ENCODE measurements around the gene ACER3.
A peak's percentile ranks its signal among the peaks of the same experiment; 100 is the strongest.
"Not testable (repeated sequence)": the region's sequence is repeated elsewhere in the genome, so short reads cannot be mapped to it uniquely, and the experiment has no call there.

Gene ACER3

GRCh38 chr11:76880314-76880713, 19.6 kb downstream of the ACER3 start:
- DNase-seq, result no peak

- DNase-seq, result no peak
Observed at GRCh38 chr11:76880956-76881355, 20.2 kb downstream of the ACER3 start.

DNA sequence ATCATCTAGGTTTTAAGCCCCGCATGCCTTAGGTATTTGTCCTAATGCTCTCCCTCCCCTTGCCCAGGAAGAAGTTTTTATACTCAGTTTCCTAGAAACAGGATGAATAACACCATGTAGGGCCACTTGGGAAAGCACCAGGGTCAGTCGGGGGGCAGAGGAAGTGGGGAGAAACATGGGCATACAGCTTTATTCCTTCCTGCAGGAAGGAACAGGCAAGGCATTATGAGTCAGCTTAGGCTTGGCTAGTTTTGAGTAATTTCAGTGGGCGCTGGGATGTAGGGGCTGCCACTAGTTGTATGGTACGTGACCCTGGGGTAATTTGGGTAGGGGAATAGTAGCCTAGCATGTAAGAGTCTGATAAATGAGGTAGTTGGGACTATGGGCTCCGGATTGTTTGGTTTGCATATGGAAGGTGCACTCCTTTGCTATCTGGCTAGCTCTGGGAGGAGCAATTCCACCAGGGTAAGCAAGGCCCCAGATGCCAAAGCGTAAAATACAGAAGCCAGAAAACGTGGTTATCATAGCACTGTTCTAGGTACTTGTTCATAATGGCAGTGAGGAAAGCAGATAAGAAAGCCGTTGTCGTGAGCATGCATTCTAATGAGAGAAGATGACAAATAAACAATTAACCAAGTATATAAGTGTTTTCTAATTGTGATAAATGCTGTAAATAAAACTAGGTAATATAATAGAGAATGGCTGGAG, 24.8 kb downstream of the ACER3 start:
- DNase-seq, result no peak

DNA sequence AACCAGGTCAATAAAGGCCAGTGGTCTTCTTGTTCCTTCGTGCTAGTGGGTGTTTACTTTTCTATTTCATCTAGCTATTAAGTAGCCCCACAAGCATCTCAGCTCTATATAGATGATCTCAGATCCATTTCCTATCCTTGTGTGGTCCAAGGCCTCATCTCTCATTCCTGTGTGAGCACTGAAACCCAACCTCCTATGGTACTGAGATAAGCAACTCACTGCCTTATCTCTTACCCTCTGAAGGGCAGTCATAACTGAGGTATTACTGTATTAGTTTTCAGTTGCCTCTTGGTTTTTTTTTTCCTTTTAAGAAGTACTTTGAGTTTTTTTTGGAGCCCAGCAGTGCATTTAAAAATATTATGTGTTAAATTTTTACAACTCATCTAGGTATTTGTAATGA, 28.3 kb downstream of the ACER3 start:
- no peak for DNase-seq

DNA sequence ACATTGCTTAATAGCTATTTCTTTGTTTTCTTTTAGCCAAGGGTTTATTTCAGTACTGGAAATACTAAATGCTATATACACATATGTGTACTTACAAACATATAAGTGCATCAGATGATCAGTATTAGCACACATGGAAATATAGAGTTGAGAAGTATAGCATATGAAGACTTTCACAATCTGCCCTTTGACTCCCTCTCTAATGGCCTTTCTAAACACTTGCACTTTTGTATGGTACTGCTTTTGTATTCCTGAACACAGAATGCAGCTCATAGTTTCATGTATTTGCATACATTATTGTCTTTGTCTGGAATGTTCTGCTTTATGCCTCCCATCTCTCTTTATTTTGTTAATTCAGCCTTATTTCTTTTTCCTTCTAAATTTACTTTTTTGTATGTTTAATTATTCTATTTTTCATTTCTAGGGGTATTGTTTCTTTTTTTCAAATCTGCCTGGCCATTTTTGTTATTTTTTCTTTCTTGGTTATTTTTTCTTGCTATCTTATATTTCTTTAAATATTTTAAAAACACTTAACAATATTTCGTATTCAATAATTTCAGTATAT, 28.8 kb downstream of the ACER3 start:
- DNase-seq, result no peak

GRCh38 chr11:76890329-76890728, 29.6 kb downstream of the ACER3 start:
- no peak for DNase-seq

GRCh38 chr11:76891285-76891684, 30.6 kb downstream of the ACER3 start:
- DNase-seq, result no peak

DNA sequence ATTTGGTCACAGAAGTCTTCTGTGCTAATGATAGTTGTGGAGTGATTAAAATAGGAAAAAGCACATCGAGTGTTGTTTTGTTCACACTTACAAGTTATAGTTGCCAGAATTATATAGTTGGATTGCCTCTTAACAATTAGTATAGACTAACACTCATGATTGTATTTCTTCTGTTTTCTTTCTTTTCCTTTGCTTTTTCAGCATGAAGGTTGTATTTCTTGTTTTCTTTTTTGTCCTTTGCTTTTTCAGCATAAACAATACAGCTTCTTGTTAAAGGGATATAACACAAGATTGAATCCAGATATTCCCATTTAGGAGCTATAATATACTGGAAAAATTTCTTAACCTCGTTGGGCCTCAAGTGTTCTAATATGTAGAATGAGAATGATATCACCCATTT, 31.1 kb downstream of the ACER3 start:
- no peak for DNase-seq

- DNase-seq, result no peak
Observed at GRCh38 chr11:76892306-76892705, 31.6 kb downstream of the ACER3 start.

- no peak for DNase-seq
Observed at GRCh38 chr11:76897233-76897632, 36.5 kb downstream of the ACER3 start.

GRCh38 chr11:76901144-76901543, 40.4 kb downstream of the ACER3 start:
- no peak for DNase-seq

DNA sequence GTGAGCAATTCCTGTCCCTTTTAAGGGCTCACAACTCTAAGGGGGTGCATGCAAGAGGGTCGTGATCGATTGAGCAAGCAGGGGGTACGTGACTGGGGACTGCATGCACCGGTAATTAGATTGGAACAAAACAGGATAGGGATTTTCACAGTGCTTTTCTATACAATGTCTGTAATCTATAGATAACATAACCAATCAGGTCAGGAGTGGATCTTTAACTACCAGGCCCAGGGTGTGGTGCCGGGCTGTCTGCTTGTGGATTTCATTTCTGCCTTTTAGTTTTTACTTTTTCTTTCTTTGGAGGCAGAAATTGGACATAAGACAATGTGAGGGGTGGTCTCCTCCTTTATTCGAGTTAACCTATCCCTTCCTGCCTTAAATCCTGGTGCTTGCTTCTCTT, 40.9 kb downstream of the ACER3 start:
- DNase-seq, result not testable (repeated sequence)

GRCh38 chr11:76902121-76903014, 41.6 kb downstream of the ACER3 start:
- no peak for DNase-seq

GRCh38 chr11:76903325-76903724, 42.6 kb downstream of the ACER3 start:
- no peak for DNase-seq

DNA sequence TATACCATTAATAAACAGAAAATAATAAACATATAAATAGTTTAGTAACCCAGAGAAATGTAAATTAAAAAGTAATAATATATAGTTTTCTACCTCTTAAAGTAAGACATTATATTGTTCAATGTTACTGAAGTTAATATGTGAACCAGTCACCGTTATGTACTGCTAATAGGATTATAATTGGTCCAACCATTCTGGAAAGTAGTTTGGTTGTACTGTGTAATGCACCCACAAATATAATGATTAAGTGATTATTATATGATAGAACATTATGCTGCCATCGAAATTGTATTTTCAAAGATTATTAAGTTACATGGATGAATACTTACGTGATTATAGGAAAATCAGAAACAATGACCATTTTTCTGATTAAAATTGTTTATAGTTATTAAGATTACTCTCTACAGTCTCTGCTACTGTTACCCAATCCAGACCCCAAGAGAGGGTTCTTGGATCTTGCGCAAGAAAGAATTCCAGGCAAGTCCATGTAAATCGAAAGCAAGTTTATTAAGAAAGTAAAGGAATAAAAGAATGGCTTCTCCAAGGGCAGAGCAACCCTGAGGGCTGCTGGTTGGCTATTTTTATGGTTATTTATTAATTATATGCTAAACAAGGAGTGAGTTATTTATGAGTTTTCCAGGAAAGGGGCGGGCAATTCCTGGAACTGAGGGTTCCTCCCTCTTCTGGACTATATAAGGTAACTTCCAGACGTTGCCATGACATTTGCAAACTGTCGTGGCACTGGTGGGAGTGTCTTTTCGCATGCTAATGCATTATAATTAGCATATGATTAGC, 50.1 kb downstream of the ACER3 start:
- DNase-seq, result no peak

- DNase-seq, result no peak
Observed at GRCh38 chr11:76911415-76911808, 50.7 kb downstream of the ACER3 start.

GRCh38 chr11:76916712-76917111, 56.0 kb downstream of the ACER3 start:
- DNase-seq, result no peak

- peak; percentile 17 for DNase-seq
Observed at GRCh38 chr11:76918941-76919386, 58.2 kb downstream of the ACER3 start.

GRCh38 chr11:76919467-76919866, 58.7 kb downstream of the ACER3 start:
- DNase-seq, result no peak

DNA sequence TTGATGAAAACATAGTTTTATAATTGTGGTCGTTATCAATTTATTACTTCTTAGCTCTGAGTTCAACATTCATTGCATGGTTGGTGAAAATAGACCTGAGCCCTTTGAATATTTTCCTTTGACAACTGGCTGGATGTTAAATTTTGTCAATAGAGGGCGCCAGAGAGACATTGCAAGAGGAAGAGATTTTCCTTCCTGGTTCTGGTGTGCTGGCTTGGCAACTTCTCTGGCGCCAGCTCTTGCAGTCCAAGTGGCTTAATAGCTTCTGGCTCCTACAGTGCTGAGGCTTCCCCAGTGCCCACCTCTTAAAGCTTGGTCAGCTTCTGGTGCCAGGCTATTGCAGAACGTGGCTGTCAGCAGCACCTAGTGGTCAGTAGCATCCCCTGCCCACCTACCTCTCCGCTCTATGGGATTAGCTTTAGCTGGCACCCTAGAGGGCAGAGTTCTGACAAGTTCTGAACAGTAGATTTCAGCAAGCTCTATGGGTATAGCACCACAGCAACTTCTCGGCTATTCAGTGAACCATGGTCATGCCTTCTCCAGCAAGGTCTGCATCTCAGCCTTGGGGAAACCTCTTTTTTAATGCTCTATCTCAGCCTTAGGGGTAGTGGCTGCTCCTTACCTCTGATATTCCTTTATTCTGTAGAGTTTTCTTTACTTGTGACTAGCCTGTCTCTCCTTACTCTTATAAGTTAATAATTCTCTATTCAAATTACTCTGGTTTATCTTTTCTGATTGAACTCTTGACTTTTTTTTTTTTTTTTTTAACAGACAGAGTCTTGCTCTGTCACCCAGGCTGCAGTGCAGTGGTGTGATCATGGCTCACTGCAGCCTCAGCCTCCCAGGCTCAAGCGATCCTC, 59.4 kb downstream of the ACER3 start:
- peak; percentile 49 for DNase-seq

DNA sequence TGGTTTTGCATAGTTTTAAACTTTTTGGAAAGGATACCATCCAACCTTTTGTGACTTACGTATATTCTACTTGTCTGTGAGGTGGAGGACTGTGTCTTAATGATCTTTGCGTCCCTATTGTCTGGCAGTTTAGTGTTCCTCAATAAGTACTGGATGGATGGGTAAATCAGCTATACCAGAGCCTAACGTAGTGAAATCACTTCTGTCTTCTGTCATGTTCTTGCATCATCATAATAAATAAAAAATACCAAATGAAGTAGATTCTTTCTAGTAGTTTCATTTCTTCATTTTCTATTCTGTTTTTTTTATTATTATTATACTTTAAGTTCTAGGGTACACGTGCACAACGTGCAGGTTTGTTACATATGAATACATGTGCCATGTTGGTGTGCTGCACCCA, 66.4 kb downstream of the ACER3 start:
- no peak for DNase-seq

GRCh38 chr11:76935042-76935441, 74.3 kb downstream of the ACER3 start:
- DNase-seq, result no peak

Data from NCI-H2171 (cell line).